K562 (cell line): Measurements from ENCODE around the gene NTSR1. TPM values are rescaled to one million over a fixed set of nuclear protein-coding genes. Genes with fewer than 3 reads are reported as not detected.

Experiments
- ADNP ChIP-seq: fragments of 200-800 bp; sonication (Bioruptor generic); IDR thresholded peaks from 2 replicates; pipeline ENCODE4 v1.6.1; 2016; ENCODE audit warnings: missing genetic modification characterization, missing compliant biosample characterization
- CHCHD3 ChIP-seq: fragments of 250-450 bp; sonication (Bioruptor Pico); IDR thresholded peaks from 2 replicates; pipeline ENCODE4 v2.1.2; 2022; ENCODE audit warnings: mild to moderate bottlenecking
- CTBP1 ChIP-seq: fragments of 450-650 bp; IDR thresholded peaks from 2 replicates; pipeline ENCODE4 v1.6.1; 2016; ENCODE audit warnings: borderline replicate concordance
- FOXJ3 ChIP-seq: sonication (generic); formaldehyde crosslinking; IDR thresholded peaks from 2 replicates; pipeline ENCODE4 v1.4.0; 2020; ENCODE audit warnings: mild to moderate bottlenecking, missing genetic modification reagents
- HDGF ChIP-seq: fragments of 450-650 bp; IDR thresholded peaks from 2 replicates; pipeline ENCODE4 v1.6.1; 2016
- HNRNPL ChIP-seq: fragments of 200-400 bp; formaldehyde crosslinking; IDR thresholded peaks from 2 replicates; pipeline ENCODE4 v1.6.1; 2017; ENCODE audit warnings: low read depth, mild to moderate bottlenecking, low read length
- KDM5B ChIP-seq: fragments of 200-600 bp; sonication (generic); IDR thresholded peaks from 2 replicates; pipeline ENCODE4 v1.6.1; 2012; ENCODE audit warnings: low read depth, mild to moderate bottlenecking, moderate library complexity, low read length, control low read depth, inconsistent platforms; ENCODE audit not compliant: insufficient replicate concordance
- LCOR ChIP-seq: sonication (generic); formaldehyde crosslinking; IDR thresholded peaks from 2 replicates; pipeline ENCODE4 v1.8.0; 2022; ENCODE audit warnings: mild to moderate bottlenecking, missing genetic modification reagents
- MYNN ChIP-seq, 2 experiments: sonication (generic); formaldehyde crosslinking in 1 of 2; IDR thresholded peaks; 2 replicates each; pipeline versions ENCODE4 v1.5.0 to v1.6.1; 2016 to 2020; ENCODE audit warnings: antibody characterized with exemption in 1 of 2, missing genetic modification reagents in 1 of 2
- NFYB ChIP-seq: IDR thresholded peaks from 2 replicates; pipeline ENCODE4 v1.6.1; 2011; ENCODE audit warnings: mild to moderate bottlenecking, moderate library complexity; ENCODE audit not compliant: insufficient read length; ENCODE audit errors: extremely low read depth
- NRF1 ChIP-seq, 2 experiments: fragments of 450-650 bp; IDR thresholded peaks in 1 of 2; conservative IDR thresholded peaks in 1 of 2; 2 replicates each; pipeline ENCODE4 v1.6.1; 2014; ENCODE audit warnings: mild to moderate bottlenecking in 2 of 2
- PURB ChIP-seq: sonication (generic); formaldehyde crosslinking; IDR thresholded peaks from 2 replicates; pipeline ENCODE4 v1.9.0; 2021; ENCODE audit warnings: low read depth, mild to moderate bottlenecking, missing genetic modification reagents
- STAG1 ChIP-seq: sonication (generic); formaldehyde crosslinking; IDR thresholded peaks from 2 replicates; pipeline ENCODE4 v1.5.0; 2020; ENCODE audit warnings: missing genetic modification reagents, borderline replicate concordance
- TARDBP ChIP-seq: fragments of 450-650 bp; IDR thresholded peaks from 2 replicates; pipeline ENCODE4 v1.6.1; 2016
- YY1 ChIP-seq, 3 experiments: IDR thresholded peaks; 2 replicates each; pipeline ENCODE4 v1.6.1; 2011; ENCODE audit warnings: low read length in 2 of 3, mild to moderate bottlenecking in 2 of 3, moderate library complexity in 2 of 3, borderline replicate concordance in 1 of 3, control low read depth in 1 of 3, low read depth in 1 of 3; ENCODE audit not compliant: insufficient read depth in 3 of 3, insufficient replicate concordance in 2 of 3, control insufficient read depth in 1 of 3, insufficient read length in 1 of 3; ENCODE audit errors: extremely low read depth in 1 of 3
- ZBTB43 ChIP-seq: sonication (generic); formaldehyde crosslinking; IDR thresholded peaks from 2 replicates; pipeline ENCODE4 v1.8.0; 2023; ENCODE audit warnings: mild to moderate bottlenecking, missing genetic modification reagents
- ZNF12 ChIP-seq: sonication (generic); formaldehyde crosslinking; IDR thresholded peaks from 2 replicates; pipeline ENCODE4 v1.4.0; 2020; ENCODE audit warnings: mild to moderate bottlenecking, missing genetic modification reagents
- ZNF232 ChIP-seq: sonication (generic); formaldehyde crosslinking; IDR thresholded peaks from 2 replicates; pipeline ENCODE4 v1.8.0; 2022; ENCODE audit warnings: mild to moderate bottlenecking, missing genetic modification reagents
- ZNF780A ChIP-seq: fragments of 250-450 bp; sonication (Bioruptor Pico); IDR thresholded peaks from 2 replicates; pipeline ENCODE4 v1.5.0; 2021; ENCODE audit warnings: mild to moderate bottlenecking
- polyA plus RNA-seq, 8 experiments: library from polyadenylated mRNA; depleted of rRNA in 4 of 8; stranded (reverse) in 5 of 8; unstranded in 3 of 8; fragments of >200 nt; fragmentation: Nextera tagmentation in 2 of 8; fragmentation: Illumina TruSeq in 1 of 8; extraction: Ambion mirVana in 2 of 8; extraction: Trizol in 1 of 8; gene quantifications; 2 replicates each; pipeline versions ENCODE4 v1.2.1 to v1.2.3, GENCODE V29; 2011 to 2014; ENCODE audit warnings: inconsistent platforms in 1 of 8, missing spikeins in 1 of 8
- total RNA-seq, 7 experiments: library from RNA; depleted of rRNA in 6 of 7; stranded (reverse); fragments of >200 nt in 6 of 7; fragmentation: Illumina TruSeq in 2 of 7; extraction: Trizol in 2 of 7; gene quantifications; 2 replicates each; pipeline versions ENCODE4 v1.2.1 to v1.2.3, GENCODE V29; 2011 to 2021; ENCODE audit warnings: low replicate concordance in 1 of 7
- TF ChIP-seq, protein P1 (sequence below): sonication (generic); formaldehyde crosslinking; IDR thresholded peaks from 2 replicates; pipeline ENCODE4 v1.8.1; 2022; ENCODE audit warnings: missing genetic modification reagents
- TF ChIP-seq, protein P2 (sequence below): fragments of 150-350 bp; IDR thresholded peaks from 2 replicates; pipeline ENCODE4 v1.6.1; 2014; ENCODE audit warnings: low read depth, mild to moderate bottlenecking, low read length, borderline replicate concordance

NTSR1 gene
- total and polyA plus RNA-seq, 9 of the 15 experiments (the other 6 are each of a cell fraction or from before 2014, with no cell fraction given), result 0.04 to 0.40 (median 0.13) TPM; not detected in 3

GRCh38 chr20:62794007-62794724 lies 85.5 kb downstream of the NTSR1 start (continued):
- TF ChIP-seq ZBTB43 (no peak), NRF1 (conservative IDR thresholded peaks at IDR 0.05 in 1 of 2, IDR thresholded peaks at IDR 0.05 in 1 of 2) (peak; percentile 69 to 74), TARDBP (no peak), KDM5B (peak; percentile 67), MYNN (IDR thresholded peaks at IDR 0.05) (no peak), MYNN (CRISPR knock-in tag; IDR thresholded peaks at IDR 0.05) (no peak), PURB (CRISPR knock-in tag) (no peak), YY1 (IDR thresholded peaks at IDR 0.05; ENCODE audit: borderline replicate concordance in 1 of 3, control insufficient read depth in 1 of 3, extremely low read depth in 1 of 3, insufficient read depth in 3 of 3, insufficient read length in 1 of 3, insufficient replicate concordance in 2 of 3, low read depth in 1 of 3, low read length in 2 of 3) (peak in 2 of 3 experiments; percentile 55 to 61), STAG1 (CRISPR knock-in tag) (no peak), ZNF12 (CRISPR knock-in tag) (no peak), ZNF780A (no peak), NFYB (peak; percentile 34), HNRNPL (0 out of 2 replicates have a peak, but pooled peaks have one; percentile 39), FOXJ3 (no peak), ZNF232 (no peak), CHCHD3 (CRISPR knock-in tag) (0 out of 2 replicates have a peak, but pooled peaks have one; percentile 76), HDGF (0 out of 2 replicates have a peak, but pooled peaks have one; percentile 60), LCOR (CRISPR knock-in tag) (no peak), CTBP1 (no peak), ADNP (tag) (no peak)
- TF ChIP-seq, protein P1, sequence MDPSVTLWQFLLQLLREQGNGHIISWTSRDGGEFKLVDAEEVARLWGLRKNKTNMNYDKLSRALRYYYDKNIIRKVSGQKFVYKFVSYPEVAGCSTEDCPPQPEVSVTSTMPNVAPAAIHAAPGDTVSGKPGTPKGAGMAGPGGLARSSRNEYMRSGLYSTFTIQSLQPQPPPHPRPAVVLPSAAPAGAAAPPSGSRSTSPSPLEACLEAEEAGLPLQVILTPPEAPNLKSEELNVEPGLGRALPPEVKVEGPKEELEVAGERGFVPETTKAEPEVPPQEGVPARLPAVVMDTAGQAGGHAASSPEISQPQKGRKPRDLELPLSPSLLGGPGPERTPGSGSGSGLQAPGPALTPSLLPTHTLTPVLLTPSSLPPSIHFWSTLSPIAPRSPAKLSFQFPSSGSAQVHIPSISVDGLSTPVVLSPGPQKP (CRISPR knock-in tag), result no peak
- TF ChIP-seq, protein P2, sequence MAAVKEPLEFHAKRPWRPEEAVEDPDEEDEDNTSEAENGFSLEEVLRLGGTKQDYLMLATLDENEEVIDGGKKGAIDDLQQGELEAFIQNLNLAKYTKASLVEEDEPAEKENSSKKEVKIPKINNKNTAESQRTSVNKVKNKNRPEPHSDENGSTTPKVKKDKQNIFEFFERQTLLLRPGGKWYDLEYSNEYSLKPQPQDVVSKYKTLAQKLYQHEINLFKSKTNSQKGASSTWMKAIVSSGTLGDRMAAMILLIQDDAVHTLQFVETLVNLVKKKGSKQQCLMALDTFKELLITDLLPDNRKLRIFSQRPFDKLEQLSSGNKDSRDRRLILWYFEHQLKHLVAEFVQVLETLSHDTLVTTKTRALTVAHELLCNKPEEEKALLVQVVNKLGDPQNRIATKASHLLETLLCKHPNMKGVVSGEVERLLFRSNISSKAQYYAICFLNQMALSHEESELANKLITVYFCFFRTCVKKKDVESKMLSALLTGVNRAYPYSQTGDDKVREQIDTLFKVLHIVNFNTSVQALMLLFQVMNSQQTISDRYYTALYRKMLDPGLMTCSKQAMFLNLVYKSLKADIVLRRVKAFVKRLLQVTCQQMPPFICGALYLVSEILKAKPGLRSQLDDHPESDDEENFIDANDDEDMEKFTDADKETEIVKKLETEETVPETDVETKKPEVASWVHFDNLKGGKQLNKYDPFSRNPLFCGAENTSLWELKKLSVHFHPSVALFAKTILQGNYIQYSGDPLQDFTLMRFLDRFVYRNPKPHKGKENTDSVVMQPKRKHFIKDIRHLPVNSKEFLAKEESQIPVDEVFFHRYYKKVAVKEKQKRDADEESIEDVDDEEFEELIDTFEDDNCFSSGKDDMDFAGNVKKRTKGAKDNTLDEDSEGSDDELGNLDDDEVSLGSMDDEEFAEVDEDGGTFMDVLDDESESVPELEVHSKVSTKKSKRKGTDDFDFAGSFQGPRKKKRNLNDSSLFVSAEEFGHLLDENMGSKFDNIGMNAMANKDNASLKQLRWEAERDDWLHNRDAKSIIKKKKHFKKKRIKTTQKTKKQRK, result no peak
